ENCODE results near the gene E2F4.

The E2F4 gene

DNA sequence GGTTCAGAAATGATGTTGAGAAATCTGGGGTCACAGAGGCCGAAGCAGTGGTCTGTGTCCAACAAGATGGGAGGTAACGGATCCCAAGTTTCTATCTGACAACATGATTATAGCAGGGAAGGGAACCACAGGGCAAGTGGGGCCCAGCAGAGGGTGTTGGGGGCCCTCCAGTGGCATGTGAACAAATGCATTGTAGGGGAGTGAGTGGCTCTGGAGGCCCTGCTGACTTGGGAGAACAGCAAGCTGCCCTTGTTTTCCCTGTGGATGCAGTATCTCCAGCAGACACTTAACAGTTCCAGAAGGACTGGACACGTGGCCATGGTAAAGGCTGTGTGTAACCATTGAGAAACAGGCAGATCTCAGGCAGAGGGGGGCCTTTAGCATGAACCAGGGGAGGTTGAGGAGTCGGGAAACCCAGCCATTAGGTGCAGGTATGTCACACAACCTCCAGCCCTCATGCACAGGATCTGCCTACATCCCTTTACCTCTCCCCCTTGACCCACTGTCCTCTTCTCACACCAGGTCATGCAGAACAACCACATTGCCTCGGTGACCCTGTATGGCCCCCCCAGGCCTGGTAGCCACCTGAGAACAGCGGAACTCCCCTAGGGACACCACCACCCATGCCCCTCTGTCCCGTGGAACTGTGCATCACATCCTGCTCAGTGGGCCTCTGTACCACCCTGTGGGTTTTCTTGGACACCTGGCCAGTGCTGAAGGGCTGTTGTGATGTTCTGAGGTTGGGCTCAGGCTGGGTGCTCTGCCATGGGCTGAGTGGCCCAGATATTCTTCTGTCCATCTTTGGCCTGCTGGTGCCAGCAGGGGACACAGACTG, 45.2 kb upstream of the E2F4 start:
- WGBS, 2 donors (ENCODE audit: extremely low coverage in 2 of 2, insufficient read length in 2 of 2, insufficient replicate concordance in 1 of 2), result no CpG with 5 or more reads among the region's 7 CpGs
- H3K9me3 ChIP-seq (replicated peaks in 1 of 2; ENCODE audit: control insufficient read depth in 2 of 2, insufficient read depth in 1 of 2, low read depth in 1 of 2, low read length in 2 of 2), result peaks cover 0 to 7% of the 10 kb centered on the region in 2 donors
- no peak overlapping the region for H2AFZ ChIP-seq (ENCODE audit: low read length)
- no peak overlapping the region for H4K91ac ChIP-seq (ENCODE audit: low read depth, low read length, poor library complexity)
- no peak overlapping the region for H4K8ac ChIP-seq (ENCODE audit: low read depth, low read length)
- peaks cover 7 to 28% (median 10%) of the 10 kb centered on the region in 3 experiments for H3K27me3 ChIP-seq (ENCODE audit: control insufficient read depth in 3 of 3, insufficient read depth in 3 of 3, low read depth in 1 of 3, low read length in 3 of 3)
- no peaks in the 10 kb centered on the region for H3K79me1 ChIP-seq (ENCODE audit: low read depth, low read length)
- no peak for DNase-seq (ENCODE audit: low spot score)
- H3K4me2 ChIP-seq (ENCODE audit: insufficient read depth, low read length, poor library complexity, severe bottlenecking), result no peak overlapping the region
- H2BK12ac ChIP-seq (ENCODE audit: low read length), result no peak overlapping the region
- no peak overlapping the region for H2BK5ac ChIP-seq (ENCODE audit: low read length)
- H3K18ac ChIP-seq (ENCODE audit: low read length), result no peak overlapping the region
- H3K4me1 ChIP-seq (ENCODE audit: control insufficient read depth in 2 of 2, insufficient read depth in 1 of 2, low read depth in 1 of 2, low read length in 2 of 2), result peaks cover 2% of the 10 kb centered on the region in 2 donors
- H2BK15ac ChIP-seq (ENCODE audit: low read length), result no peak overlapping the region
- H3K4ac ChIP-seq (ENCODE audit: low read length), result no peak overlapping the region
- peaks cover 41 to 69% of the 10 kb centered on the region in 2 donors for H3K36me3 ChIP-seq (replicated peaks in 1 of 2; ENCODE audit: control insufficient read depth in 2 of 2, insufficient read depth in 2 of 2, low read length in 2 of 2)
- no peak overlapping the region for H3K14ac ChIP-seq (ENCODE audit: low read length)
- H3K27ac ChIP-seq (replicated peaks; ENCODE audit: low read length), result no peak overlapping the region
- no peak overlapping the region for H3K23ac ChIP-seq (ENCODE audit: low read depth, low read length, poor library complexity)
- H3K9ac ChIP-seq (ENCODE audit: low read depth, low read length, poor library complexity), result peak overlapping the region; percentile 12
- no peak overlapping the region for H3K4me3 ChIP-seq (ENCODE audit: low read length in 2 of 2)
- H2BK120ac ChIP-seq (ENCODE audit: low read depth, low read length), result no peak overlapping the region
- H2AK5ac ChIP-seq (ENCODE audit: low read depth, low read length), result no peak overlapping the region

- H2BK12ac ChIP-seq (ENCODE audit: low read length), result no peak overlapping the region
- no peak overlapping the region for H3K9ac ChIP-seq (ENCODE audit: low read depth, low read length, poor library complexity)
- no peak overlapping the region for H3K18ac ChIP-seq (ENCODE audit: low read length)
- no peak overlapping the region for H3K27ac ChIP-seq (replicated peaks; ENCODE audit: low read length)
- H2AK5ac ChIP-seq (ENCODE audit: low read depth, low read length), result no peak overlapping the region
- no peak for DNase-seq (ENCODE audit: low spot score)
- no peak overlapping the region for H3K4me2 ChIP-seq (ENCODE audit: insufficient read depth, low read length, poor library complexity, severe bottlenecking)
- no peak overlapping the region for H3K4me3 ChIP-seq (ENCODE audit: low read length in 2 of 2)
- H4K91ac ChIP-seq (ENCODE audit: low read depth, low read length, poor library complexity), result no peak overlapping the region
- no peak overlapping the region for H2BK15ac ChIP-seq (ENCODE audit: low read length)
- H2AFZ ChIP-seq (ENCODE audit: low read length), result no peak overlapping the region
- no CpG with 5 or more reads among the region's 4 CpGs for WGBS, 2 donors (ENCODE audit: extremely low coverage in 2 of 2, insufficient read length in 2 of 2, insufficient replicate concordance in 1 of 2)
- H3K27me3 ChIP-seq (ENCODE audit: control insufficient read depth in 3 of 3, insufficient read depth in 3 of 3, low read depth in 1 of 3, low read length in 3 of 3), result peaks cover 11 to 34% (median 13%) of the 10 kb centered on the region in 3 experiments
- H3K4ac ChIP-seq (ENCODE audit: low read length), result no peak overlapping the region
- H4K8ac ChIP-seq (ENCODE audit: low read depth, low read length), result no peak overlapping the region
- no peaks in the 10 kb centered on the region for H3K79me1 ChIP-seq (ENCODE audit: low read depth, low read length)
- H3K14ac ChIP-seq (ENCODE audit: low read length), result no peak overlapping the region
- H2BK5ac ChIP-seq (ENCODE audit: low read length), result no peak overlapping the region
- H3K9me3 ChIP-seq (replicated peaks in 1 of 2; ENCODE audit: control insufficient read depth in 2 of 2, insufficient read depth in 1 of 2, low read depth in 1 of 2, low read length in 2 of 2), result peaks cover 0 to 7% of the 10 kb centered on the region in 2 donors
- H2BK120ac ChIP-seq (ENCODE audit: low read depth, low read length), result no peak overlapping the region
- peaks cover 2% of the 10 kb centered on the region in 2 donors for H3K4me1 ChIP-seq (ENCODE audit: control insufficient read depth in 2 of 2, insufficient read depth in 1 of 2, low read depth in 1 of 2, low read length in 2 of 2)
- peaks cover 37 to 60% of the 10 kb centered on the region in 2 donors for H3K36me3 ChIP-seq (replicated peaks in 1 of 2; ENCODE audit: control insufficient read depth in 2 of 2, insufficient read depth in 2 of 2, low read length in 2 of 2)
- H3K23ac ChIP-seq (ENCODE audit: low read depth, low read length, poor library complexity), result no peak overlapping the region
Observed at GRCh38 chr16:67147437-67148140, 44.4 kb upstream of the E2F4 start.

DNA sequence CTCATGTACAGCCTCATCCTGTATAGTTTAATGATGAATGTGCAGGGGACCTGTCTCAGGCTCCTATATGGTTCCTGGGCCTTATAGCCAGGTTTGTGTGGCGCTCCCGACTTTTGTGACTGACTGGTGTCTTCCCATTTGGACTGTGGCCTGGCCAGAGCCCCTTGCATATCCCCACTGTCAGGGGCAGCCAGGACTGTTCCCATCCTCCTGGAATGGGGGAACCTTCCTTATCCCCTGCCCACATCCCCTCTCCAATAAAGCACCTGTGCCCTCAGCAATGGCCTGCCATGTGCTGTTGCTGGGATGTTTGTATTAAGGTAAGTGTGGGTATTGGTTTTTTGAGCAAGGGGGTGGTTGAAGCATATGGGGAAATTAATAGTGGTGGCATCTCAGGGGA, 43.7 kb upstream of the E2F4 start:
- no peak for DNase-seq (ENCODE audit: low spot score)
- H3K4me2 ChIP-seq (ENCODE audit: insufficient read depth, low read length, poor library complexity, severe bottlenecking), result no peak overlapping the region
- H3K23ac ChIP-seq (ENCODE audit: low read depth, low read length, poor library complexity), result no peak overlapping the region
- no peak overlapping the region for H2AK5ac ChIP-seq (ENCODE audit: low read depth, low read length)
- no peak overlapping the region for H3K4ac ChIP-seq (ENCODE audit: low read length)
- no peak overlapping the region for H4K91ac ChIP-seq (ENCODE audit: low read depth, low read length, poor library complexity)
- peaks cover 0 to 7% of the 10 kb centered on the region in 2 donors for H3K9me3 ChIP-seq (replicated peaks in 1 of 2; ENCODE audit: control insufficient read depth in 2 of 2, insufficient read depth in 1 of 2, low read depth in 1 of 2, low read length in 2 of 2)
- H3K14ac ChIP-seq (ENCODE audit: low read length), result no peak overlapping the region
- peaks cover 2% of the 10 kb centered on the region in 2 donors for H3K4me1 ChIP-seq (ENCODE audit: control insufficient read depth in 2 of 2, insufficient read depth in 1 of 2, low read depth in 1 of 2, low read length in 2 of 2)
- no peak overlapping the region for H3K4me3 ChIP-seq (ENCODE audit: low read length in 2 of 2)
- WGBS, 2 donors (ENCODE audit: extremely low coverage in 2 of 2, insufficient read length in 2 of 2, insufficient replicate concordance in 1 of 2), result no CpG with 5 or more reads among the region's 2 CpGs
- H4K8ac ChIP-seq (ENCODE audit: low read depth, low read length), result no peak overlapping the region
- peaks cover 33 to 54% of the 10 kb centered on the region in 2 donors for H3K36me3 ChIP-seq (replicated peaks in 1 of 2; ENCODE audit: control insufficient read depth in 2 of 2, insufficient read depth in 2 of 2, low read length in 2 of 2)
- no peak overlapping the region for H3K9ac ChIP-seq (ENCODE audit: low read depth, low read length, poor library complexity)
- no peak overlapping the region for H2BK12ac ChIP-seq (ENCODE audit: low read length)
- no peak overlapping the region for H2AFZ ChIP-seq (ENCODE audit: low read length)
- no peaks in the 10 kb centered on the region for H3K79me1 ChIP-seq (ENCODE audit: low read depth, low read length)
- no peak overlapping the region for H2BK120ac ChIP-seq (ENCODE audit: low read depth, low read length)
- H2BK5ac ChIP-seq (ENCODE audit: low read length), result no peak overlapping the region
- H2BK15ac ChIP-seq (ENCODE audit: low read length), result no peak overlapping the region
- H3K27ac ChIP-seq (replicated peaks; ENCODE audit: low read length), result no peak overlapping the region
- H3K27me3 ChIP-seq (ENCODE audit: control insufficient read depth in 3 of 3, insufficient read depth in 3 of 3, low read depth in 1 of 3, low read length in 3 of 3), result peaks cover 13 to 40% (median 19%) of the 10 kb centered on the region in 3 experiments
- no peak overlapping the region for H3K18ac ChIP-seq (ENCODE audit: low read length)

DNA sequence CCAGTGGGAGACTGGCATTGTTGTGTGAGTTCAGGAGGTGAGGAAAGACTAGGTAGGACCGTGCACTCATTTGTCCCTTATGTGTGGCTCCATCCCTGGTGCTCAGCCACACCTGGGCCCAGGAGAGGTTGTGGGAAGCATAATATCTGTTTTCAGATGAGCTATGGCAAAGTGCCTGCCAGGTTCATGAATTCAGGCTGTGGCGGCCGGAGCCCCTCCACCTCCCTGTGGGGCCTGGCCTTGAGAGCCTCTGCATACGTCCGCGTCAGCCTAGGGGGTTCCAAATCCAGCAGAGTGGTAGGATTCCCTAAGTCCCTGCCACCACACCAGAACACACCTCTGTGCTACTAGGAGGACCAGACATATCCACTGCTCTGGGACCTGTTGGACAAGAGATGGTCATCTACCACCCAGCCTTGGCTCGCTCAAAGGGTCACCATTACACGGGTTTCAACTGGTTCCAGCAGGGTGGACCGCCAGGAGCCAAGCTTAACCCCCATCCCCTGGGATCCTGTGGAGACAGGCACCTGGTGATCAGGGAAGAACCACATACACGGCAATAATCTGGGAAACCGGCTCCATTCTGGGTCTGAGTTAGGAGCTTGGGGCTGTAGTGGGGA, 43.2 kb upstream of the E2F4 start:
- H3K23ac ChIP-seq (ENCODE audit: low read depth, low read length, poor library complexity), result peak overlapping the region; percentile 76
- no peak overlapping the region for H3K9ac ChIP-seq (ENCODE audit: low read depth, low read length, poor library complexity)
- no peak overlapping the region for H2AFZ ChIP-seq (ENCODE audit: low read length)
- H3K36me3 ChIP-seq (replicated peaks in 1 of 2; ENCODE audit: control insufficient read depth in 2 of 2, insufficient read depth in 2 of 2, low read length in 2 of 2), result peaks cover 32 to 49% of the 10 kb centered on the region in 2 donors
- H2AK5ac ChIP-seq (ENCODE audit: low read depth, low read length), result peak overlapping the region; percentile 42
- WGBS, 2 donors (ENCODE audit: extremely low coverage in 2 of 2, insufficient read length in 2 of 2, insufficient replicate concordance in 1 of 2), result no CpG with 5 or more reads among the region's 11 CpGs
- H3K4me2 ChIP-seq (ENCODE audit: insufficient read depth, low read length, poor library complexity, severe bottlenecking), result no peak overlapping the region
- no peak overlapping the region for H4K91ac ChIP-seq (ENCODE audit: low read depth, low read length, poor library complexity)
- no peak overlapping the region for H2BK120ac ChIP-seq (ENCODE audit: low read depth, low read length)
- H3K27me3 ChIP-seq (ENCODE audit: control insufficient read depth in 3 of 3, insufficient read depth in 3 of 3, low read depth in 1 of 3, low read length in 3 of 3), result peaks cover 13 to 45% (median 24%) of the 10 kb centered on the region in 3 experiments
- no peak overlapping the region for H4K8ac ChIP-seq (ENCODE audit: low read depth, low read length)
- H3K14ac ChIP-seq (ENCODE audit: low read length), result no peak overlapping the region
- H3K27ac ChIP-seq (replicated peaks; ENCODE audit: low read length), result no peak overlapping the region
- no peak overlapping the region for H2BK15ac ChIP-seq (ENCODE audit: low read length)
- no peak overlapping the region for H3K18ac ChIP-seq (ENCODE audit: low read length)
- peaks cover 0 to 7% of the 10 kb centered on the region in 2 donors for H3K9me3 ChIP-seq (replicated peaks in 1 of 2; ENCODE audit: control insufficient read depth in 2 of 2, insufficient read depth in 1 of 2, low read depth in 1 of 2, low read length in 2 of 2)
- no peaks in the 10 kb centered on the region for H3K79me1 ChIP-seq (ENCODE audit: low read depth, low read length)
- H3K4me1 ChIP-seq (ENCODE audit: control insufficient read depth in 2 of 2, insufficient read depth in 1 of 2, low read depth in 1 of 2, low read length in 2 of 2), result peaks cover 2% of the 10 kb centered on the region in 2 donors
- H2BK12ac ChIP-seq (ENCODE audit: low read length), result no peak overlapping the region
- no peak overlapping the region for H3K4me3 ChIP-seq (ENCODE audit: low read length in 2 of 2)
- DNase-seq (ENCODE audit: low spot score), result no peak
- H2BK5ac ChIP-seq (ENCODE audit: low read length), result no peak overlapping the region
- no peak overlapping the region for H3K4ac ChIP-seq (ENCODE audit: low read length)

All from neuronal stem cell (in vitro differentiated cells).